Sigmoid colon (tissue), 4 donors: ENCODE data around the gene AIG1.

ENCODE experiments used
- EP300 ChIP-seq, 4 donors: sonication (generic); formaldehyde crosslinking; IDR thresholded peaks; one replicate each; pipeline ENCODE4 v1.6.1; 2017; ENCODE audit warnings: antibody characterized with exemption in 4 of 4
- POLR2A ChIP-seq, 2 donors: fragments of 450-650 bp; IDR thresholded peaks; one replicate each; pipeline ENCODE4 v1.6.1; 2016; ENCODE audit warnings: antibody characterized with exemption in 2 of 2, mild to moderate bottlenecking in 2 of 2, moderate library complexity in 2 of 2

- TF ChIP-seq EP300 (IDR thresholded peaks at IDR 0.05) (no peak), POLR2A (IDR thresholded peaks at IDR 0.05) (no peak)
Measured at GRCh38 chr6:143149771-143150170, 89.1 kb downstream of the AIG1 start.
